Activated CD4-positive, alpha-beta T cell treated with anti-CD3 and anti-CD28 coated beads, Interleukin-2, Interleukin-4, amounts not matched to agents 100 ng/mL and 50 ng/mL, durations not matched to agents 16 hours and 8 hours (primary cell): ENCODE data around the gene STK26.
"Not testable (repeated sequence)": the region's sequence is repeated elsewhere in the genome, so short reads cannot be mapped to it uniquely, and the experiment has no call there.

ENCODE experiments used
- DNase-seq: peaks from one replicate; pipeline ENCODE4 v3.0.0-alpha.2; 2020; ENCODE audit warnings: low spot score

The STK26 gene

GRCh38 chrX:132022967-132023895 is at the start of gene STK26:
TSS of gene STK26 (plus strand) at chrX:132023302. CDS start at chrX:132023618, 316 bp downstream.
- peak; percentile 74 for DNase-seq

- no peak for DNase-seq
These were observed 47.3 kb upstream of the STK26 start for GRCh38 chrX:131975851-131976250.

GRCh38 chrX:131977619-131978018 is 45.5 kb upstream of the STK26 start:
- DNase-seq = no peak

- no peak for DNase-seq
These were observed 44.0 kb upstream of the STK26 start for GRCh38 chrX:131979116-131979515.

GRCh38 chrX:131985526-131986049 is 37.5 kb upstream of the STK26 start:
- no peak for DNase-seq

GRCh38 chrX:131987252-131987651 is 35.9 kb upstream of the STK26 start:
- DNase-seq = peak; percentile 46

- DNase-seq = no peak
These were observed 34.9 kb upstream of the STK26 start for GRCh38 chrX:131988236-131988635.

GRCh38 chrX:132001127-132001526 is 22.0 kb upstream of the STK26 start:
- DNase-seq = no peak

GRCh38 chrX:132004728-132005127 is 18.4 kb upstream of the STK26 start:
- no peak for DNase-seq

GRCh38 chrX:132009350-132009749 is 13.8 kb upstream of the STK26 start:
- no peak for DNase-seq

GRCh38 chrX:132010213-132010612 is 12.9 kb upstream of the STK26 start:
- not testable (repeated sequence) for DNase-seq

GRCh38 chrX:132015875-132016274 is 7.2 kb upstream of the STK26 start:
- DNase-seq = no peak

GRCh38 chrX:132016628-132017430 is 6.3 kb upstream of the STK26 start:
- no peak for DNase-seq

- DNase-seq = no peak
These were observed 5.5 kb upstream of the STK26 start for GRCh38 chrX:132017431-132018185.

- DNase-seq = no peak
These were observed 720 bp upstream of the STK26 start for GRCh38 chrX:132022198-132022966.

- DNase-seq = peak; percentile 67
These were observed 839 bp downstream of the STK26 start for GRCh38 chrX:132023896-132024386.

GRCh38 chrX:132025041-132025440 is 1.9 kb downstream of the STK26 start:
- DNase-seq = no peak

GRCh38 chrX:132030264-132030663 is 7.2 kb downstream of the STK26 start:
- no peak for DNase-seq

GRCh38 chrX:132031867-132032266 is 8.8 kb downstream of the STK26 start:
- no peak for DNase-seq

- no peak for DNase-seq
These were observed 10.1 kb downstream of the STK26 start for GRCh38 chrX:132033166-132033565.

- no peak for DNase-seq
These were observed 11.5 kb downstream of the STK26 start for GRCh38 chrX:132034648-132035047.
